T47D (cell line): ENCODE measurements around the gene FSCB.

ENCODE experiments used
- DNase-seq, 2 experiments: peaks; one replicate each; pipeline versions ENCODE4 v3.0.0 to v3.0.0-alpha.2; 2011 to 2012; ENCODE audit warnings: low read depth in 1 of 2, low spot score in 1 of 2
- JUND ChIP-seq: IDR thresholded peaks from 2 replicates; pipeline ENCODE4 v1.6.1; 2012; ENCODE audit warnings: low read depth
- in situ Hi-C: cut with HindIII; loops from 2 replicates; pipeline ENCODE4 v1.10.0; 2016; ENCODE audit warnings: low sequenced_read_pairs, low pct_unique_long_range_greater_than_20kb

FSCB gene

DNA sequence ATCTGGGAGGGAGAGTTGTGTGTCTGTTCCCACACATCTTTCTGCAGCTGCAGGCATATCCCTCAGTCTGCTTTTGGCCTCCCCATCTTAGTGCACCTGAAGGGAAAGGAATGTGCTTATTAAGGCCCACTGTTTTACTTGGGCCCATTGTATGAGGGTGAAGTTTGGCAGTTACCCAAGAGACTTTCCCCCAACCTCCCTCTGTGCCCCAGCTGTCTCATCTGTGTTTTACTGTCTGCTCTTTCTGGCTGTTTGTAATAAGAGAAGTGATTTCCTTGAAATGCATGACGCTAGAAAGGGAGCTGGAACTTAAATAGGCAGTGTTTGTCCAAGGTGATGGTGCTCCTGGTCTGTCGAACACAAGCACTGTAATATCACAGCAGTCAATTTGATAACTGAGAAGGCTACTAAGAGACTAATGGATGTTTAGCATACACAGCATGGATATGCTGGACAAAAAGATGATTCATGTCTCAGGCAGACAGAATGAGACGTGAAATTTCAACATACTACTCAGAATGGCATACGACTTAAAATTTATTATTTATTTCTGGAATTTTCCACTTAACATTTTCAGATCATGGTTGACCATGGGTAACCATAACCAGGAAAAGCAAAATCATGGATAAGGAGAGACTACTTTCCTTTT, 43.6 kb downstream of the FSCB start:
- no peak for DNase-seq
- TF ChIP-seq JUND: no peak
- in situ Hi-C loops: no loop called here

GRCh38 chr14:44462381-44462780, 44.7 kb downstream of the FSCB start:
- TF ChIP-seq JUND: no peak
- in situ Hi-C loops: no loop called here
- DNase-seq: no peak

GRCh38 chr14:44461811-44462210, 45.3 kb downstream of the FSCB start:
- no peak for DNase-seq
- in situ Hi-C loops: no loop called here
- TF ChIP-seq JUND: no peak
